ENCODE measurements around the gene PRM1. TPM values are rescaled to one million over a fixed set of nuclear protein-coding genes. Genes with fewer than 3 reads are reported as not detected.

Gene PRM1
- total and polyA plus RNA-seq, 2 of the 4 experiments (the other 2 are of a cell fraction) = not detected

- in situ Hi-C loops (cut with MboI; ENCODE audit: low sequenced_read_pairs) = no loop called here
These were observed 10.4 kb downstream of the PRM1 start for GRCh38 chr16:11270602-11271162.

More at GRCh38 chr16:11270602-11271162, 10.4 kb downstream of the PRM1 start:
- no peaks in the 10 kb centered on the region for H3K79me1 ChIP-seq (ENCODE audit: low read depth in 1 of 2, low read length in 2 of 2)
- ChIA-PET CTCF (no interaction called here), POLR2A (ENCODE audit: unreplicated experiment) (no interaction called here)
- no peak overlapping the region for H3K4me2 ChIP-seq (ENCODE audit: low read depth, low read length)
- no peak overlapping the region for H3K56ac ChIP-seq (ENCODE audit: extremely low read depth, insufficient read depth, low read length)
- no peak overlapping the region for H3K14ac ChIP-seq (replicated peaks; ENCODE audit: low read depth, low read length)
- H2BK20ac ChIP-seq (ENCODE audit: low read depth, low read length) = no peak overlapping the region
- no peaks in the 10 kb centered on the region for H4K20me1 ChIP-seq (ENCODE audit: insufficient read depth, low read length)
- no peak overlapping the region for H4K8ac ChIP-seq (ENCODE audit: low read depth in 2 of 2, low read length in 2 of 2)
- H3K9ac ChIP-seq (ENCODE audit: low read depth, low read length) = no peak overlapping the region
- no peak overlapping the region for H3K27ac ChIP-seq (ENCODE audit: insufficient read depth, low read length)
- ATAC-seq (ENCODE audit: low read depth) = no peak
- no peak overlapping the region for H3K23ac ChIP-seq (ENCODE audit: low read depth, low read length)
- peaks cover 7% of the 10 kb centered on the region; the same call in 1 of the 2 replicates for H3K4me1 ChIP-seq (ENCODE audit: control insufficient read depth, insufficient read depth, low read length)
- H2AK9ac ChIP-seq (replicated peaks; ENCODE audit: low read depth, low read length, poor library complexity) = no peak overlapping the region
- peaks cover 4% of the 10 kb centered on the region for H3K27me3 ChIP-seq (ENCODE audit: control insufficient read depth, insufficient read depth, low read length)
- intact Hi-C loops (cut with micrococcal nuclease) (no loop called here), dilution Hi-C loops (cut with HindIII; ENCODE audit: low sequenced_read_pairs, unreplicated experiment) (no loop called here)
- H4K5ac ChIP-seq (ENCODE audit: low read depth, low read length) = no peak overlapping the region
- no peak overlapping the region for H2BK15ac ChIP-seq (ENCODE audit: low read depth, low read length)
- no peak overlapping the region for H2AK5ac ChIP-seq (ENCODE audit: low read depth, low read length)
- no peak overlapping the region for H2AFZ ChIP-seq (replicated peaks; ENCODE audit: low read length, poor library complexity)
- no peaks in the 10 kb centered on the region for H3K36me3 ChIP-seq (ENCODE audit: control insufficient read depth, insufficient read depth, low read length)
- no CpG with 5 or more reads among the region's 2 CpGs for whole genome bisulfite sequencing, 2 experiments (ENCODE audit: extremely low coverage in 2 of 2, insufficient read length in 1 of 2)
- TF ChIP-seq BHLHE40 (IDR thresholded peaks at IDR 0.05; ENCODE audit: low read depth, low read length) (no peak), FOS (IDR thresholded peaks at IDR 0.05; ENCODE audit: low read depth, low read length) (no peak), ELK1 (IDR thresholded peaks at IDR 0.05; ENCODE audit: borderline replicate concordance, low read depth, low read length) (no peak), NFE2L2 (IDR thresholded peaks at IDR 0.05; ENCODE audit: low read depth, low read length) (no peak), CHD1 (IDR thresholded peaks at IDR 0.05; ENCODE audit: low read depth, low read length) (no peak), CEBPB (IDR thresholded peaks at IDR 0.05; ENCODE audit: low read depth, low read length) (no peak), RCOR1 (IDR thresholded peaks at IDR 0.05; ENCODE audit: insufficient replicate concordance, low read length) (no peak), SMC3 (IDR thresholded peaks at IDR 0.05; ENCODE audit: low read depth, low read length) (no peak), MAZ (IDR thresholded peaks at IDR 0.05; ENCODE audit: borderline replicate concordance, low read depth, low read length) (no peak), RAD21 (IDR thresholded peaks at IDR 0.05; ENCODE audit: low read length) (no peak), RFX5 (IDR thresholded peaks at IDR 0.05; ENCODE audit: low read depth, low read length) (no peak), MAFK (IDR thresholded peaks at IDR 0.05; ENCODE audit: low read depth, low read length) (no peak), CTCF (conservative IDR thresholded peaks at IDR 0.05; ENCODE audit: low read depth, low read length) (no peak), USF2 (IDR thresholded peaks at IDR 0.05; ENCODE audit: low read depth, low read length) (no peak)
- DNase-seq = no peak
- H3K9me3 ChIP-seq (ENCODE audit: control insufficient read depth, insufficient read depth, low read length) = no peaks in the 10 kb centered on the region
- no peak overlapping the region for H3K18ac ChIP-seq (ENCODE audit: low read depth, low read length)
- no peak overlapping the region for H2BK120ac ChIP-seq (ENCODE audit: low read depth, low read length)
- no peak overlapping the region for H3K4me3 ChIP-seq (ENCODE audit: insufficient read depth, low read depth, low read length)
- no peaks in the 10 kb centered on the region for H3K9me1 ChIP-seq (ENCODE audit: insufficient read depth, low read length)
- H4K91ac ChIP-seq (ENCODE audit: insufficient read depth, low read depth, low read length) = no peak overlapping the region
- BruUV-seq (replicated peaks) = no TSS peak
- no peak overlapping the region for H3K4ac ChIP-seq (ENCODE audit: low read depth, low read length)
- H2BK5ac ChIP-seq (ENCODE audit: low read depth, low read length, poor library complexity, severe bottlenecking) = no peak overlapping the region
